SK-N-SH (cell line): ENCODE measurements around the gene AHCYL2.

Experiments used
- EP300 ChIP-seq, 2 experiments: IDR thresholded peaks; 2 replicates each; pipeline versions ENCODE4 v1.4.0 to v1.6.1; 2012; ENCODE audit warnings: borderline replicate concordance in 1 of 2, low read depth in 1 of 2, low read length in 1 of 2
- EZH2phosphoT487 ChIP-seq: fragments of 200-600 bp; sonication (generic); IDR thresholded peaks from 2 replicates; pipeline ENCODE4 v1.6.1; 2017; ENCODE audit warnings: low read depth, mixed run types, mild to moderate bottlenecking, antibody characterized with exemption, moderate library complexity, borderline replicate concordance
- GATA2 ChIP-seq: sonication (generic); formaldehyde crosslinking; IDR thresholded peaks from 2 replicates; pipeline ENCODE4 v1.5.0; 2020; ENCODE audit warnings: mild to moderate bottlenecking, missing genetic modification reagents
- POLR2AphosphoS5 ChIP-seq: IDR thresholded peaks from 2 replicates; pipeline ENCODE4 v1.6.1; 2012; ENCODE audit warnings: low read depth, low read length
- SMC3 ChIP-seq: IDR thresholded peaks from 2 replicates; pipeline ENCODE4 v1.6.1; 2012; ENCODE audit warnings: low read depth, low read length, improper control_type of control experiment
- TF ChIP-seq, protein P1 (sequence below): fragments of 200-600 bp; sonication (generic); IDR thresholded peaks from 2 replicates; pipeline ENCODE4 v1.6.1; 2017; ENCODE audit warnings: antibody characterized with exemption, mild to moderate bottlenecking, moderate library complexity
- TF ChIP-seq, protein P2 (sequence below): IDR thresholded peaks from 2 replicates; pipeline ENCODE4; 2012
- TF ChIP-seq, protein P3 (sequence below): IDR thresholded peaks from 2 replicates; pipeline ENCODE4 v1.6.1; 2012; ENCODE audit warnings: mild to moderate bottlenecking, low read depth, low read length, moderate library complexity

DNA sequence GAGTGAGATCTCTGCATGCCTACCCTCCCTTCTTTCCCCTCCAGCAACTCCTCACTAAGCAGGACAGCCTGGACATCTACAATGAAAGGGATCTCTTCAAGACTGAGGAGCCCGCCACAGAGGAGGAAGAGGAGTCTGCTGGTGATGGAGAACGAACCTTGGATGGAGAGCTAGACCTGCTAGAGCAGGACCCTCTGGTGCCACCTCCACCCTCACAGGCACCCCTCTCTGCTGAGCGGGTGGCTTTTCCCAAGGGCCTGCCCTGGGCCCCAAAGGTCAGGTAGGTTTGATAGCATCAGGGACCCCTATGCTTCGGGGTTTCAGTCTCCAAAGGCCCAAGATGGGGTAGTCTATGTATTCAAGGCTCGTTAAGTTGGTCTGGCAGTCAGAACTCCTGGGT, 233.3 kb downstream of the AHCYL2 start:
- TF ChIP-seq, protein P1, sequence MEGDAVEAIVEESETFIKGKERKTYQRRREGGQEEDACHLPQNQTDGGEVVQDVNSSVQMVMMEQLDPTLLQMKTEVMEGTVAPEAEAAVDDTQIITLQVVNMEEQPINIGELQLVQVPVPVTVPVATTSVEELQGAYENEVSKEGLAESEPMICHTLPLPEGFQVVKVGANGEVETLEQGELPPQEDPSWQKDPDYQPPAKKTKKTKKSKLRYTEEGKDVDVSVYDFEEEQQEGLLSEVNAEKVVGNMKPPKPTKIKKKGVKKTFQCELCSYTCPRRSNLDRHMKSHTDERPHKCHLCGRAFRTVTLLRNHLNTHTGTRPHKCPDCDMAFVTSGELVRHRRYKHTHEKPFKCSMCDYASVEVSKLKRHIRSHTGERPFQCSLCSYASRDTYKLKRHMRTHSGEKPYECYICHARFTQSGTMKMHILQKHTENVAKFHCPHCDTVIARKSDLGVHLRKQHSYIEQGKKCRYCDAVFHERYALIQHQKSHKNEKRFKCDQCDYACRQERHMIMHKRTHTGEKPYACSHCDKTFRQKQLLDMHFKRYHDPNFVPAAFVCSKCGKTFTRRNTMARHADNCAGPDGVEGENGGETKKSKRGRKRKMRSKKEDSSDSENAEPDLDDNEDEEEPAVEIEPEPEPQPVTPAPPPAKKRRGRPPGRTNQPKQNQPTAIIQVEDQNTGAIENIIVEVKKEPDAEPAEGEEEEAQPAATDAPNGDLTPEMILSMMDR, result no peak
- TF ChIP-seq EP300 (IDR thresholded peaks at IDR 0.05; ENCODE audit: borderline replicate concordance in 1 of 2, low read depth in 1 of 2, low read length in 1 of 2), result no peak
- no peak for TF ChIP-seq EZH2phosphoT487
- TF ChIP-seq SMC3, result no peak
- no peak for TF ChIP-seq POLR2AphosphoS5
- no peak for TF ChIP-seq GATA2 (CRISPR knock-in tag)
- TF ChIP-seq, protein P2, sequence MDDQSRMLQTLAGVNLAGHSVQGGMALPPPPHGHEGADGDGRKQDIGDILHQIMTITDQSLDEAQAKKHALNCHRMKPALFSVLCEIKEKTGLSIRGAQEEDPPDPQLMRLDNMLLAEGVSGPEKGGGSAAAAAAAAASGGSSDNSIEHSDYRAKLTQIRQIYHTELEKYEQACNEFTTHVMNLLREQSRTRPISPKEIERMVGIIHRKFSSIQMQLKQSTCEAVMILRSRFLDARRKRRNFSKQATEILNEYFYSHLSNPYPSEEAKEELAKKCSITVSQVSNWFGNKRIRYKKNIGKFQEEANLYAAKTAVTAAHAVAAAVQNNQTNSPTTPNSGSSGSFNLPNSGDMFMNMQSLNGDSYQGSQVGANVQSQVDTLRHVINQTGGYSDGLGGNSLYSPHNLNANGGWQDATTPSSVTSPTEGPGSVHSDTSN, result no peak
- TF ChIP-seq, protein P3, sequence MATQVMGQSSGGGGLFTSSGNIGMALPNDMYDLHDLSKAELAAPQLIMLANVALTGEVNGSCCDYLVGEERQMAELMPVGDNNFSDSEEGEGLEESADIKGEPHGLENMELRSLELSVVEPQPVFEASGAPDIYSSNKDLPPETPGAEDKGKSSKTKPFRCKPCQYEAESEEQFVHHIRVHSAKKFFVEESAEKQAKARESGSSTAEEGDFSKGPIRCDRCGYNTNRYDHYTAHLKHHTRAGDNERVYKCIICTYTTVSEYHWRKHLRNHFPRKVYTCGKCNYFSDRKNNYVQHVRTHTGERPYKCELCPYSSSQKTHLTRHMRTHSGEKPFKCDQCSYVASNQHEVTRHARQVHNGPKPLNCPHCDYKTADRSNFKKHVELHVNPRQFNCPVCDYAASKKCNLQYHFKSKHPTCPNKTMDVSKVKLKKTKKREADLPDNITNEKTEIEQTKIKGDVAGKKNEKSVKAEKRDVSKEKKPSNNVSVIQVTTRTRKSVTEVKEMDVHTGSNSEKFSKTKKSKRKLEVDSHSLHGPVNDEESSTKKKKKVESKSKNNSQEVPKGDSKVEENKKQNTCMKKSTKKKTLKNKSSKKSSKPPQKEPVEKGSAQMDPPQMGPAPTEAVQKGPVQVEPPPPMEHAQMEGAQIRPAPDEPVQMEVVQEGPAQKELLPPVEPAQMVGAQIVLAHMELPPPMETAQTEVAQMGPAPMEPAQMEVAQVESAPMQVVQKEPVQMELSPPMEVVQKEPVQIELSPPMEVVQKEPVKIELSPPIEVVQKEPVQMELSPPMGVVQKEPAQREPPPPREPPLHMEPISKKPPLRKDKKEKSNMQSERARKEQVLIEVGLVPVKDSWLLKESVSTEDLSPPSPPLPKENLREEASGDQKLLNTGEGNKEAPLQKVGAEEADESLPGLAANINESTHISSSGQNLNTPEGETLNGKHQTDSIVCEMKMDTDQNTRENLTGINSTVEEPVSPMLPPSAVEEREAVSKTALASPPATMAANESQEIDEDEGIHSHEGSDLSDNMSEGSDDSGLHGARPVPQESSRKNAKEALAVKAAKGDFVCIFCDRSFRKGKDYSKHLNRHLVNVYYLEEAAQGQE, result no peak
